AG09319 (cell line): ENCODE results near the gene CTBP1.

Source experiments
- DNase-seq: peaks from one replicate; pipeline ENCODE4 v3.0.0-alpha.2; 2010; ENCODE audit warnings: low read depth; ENCODE audit errors: extremely low read depth
- CTCF ChIP-seq: IDR thresholded peaks from 2 replicates; pipeline ENCODE4 v1.5.1; 2011; ENCODE audit warnings: low read depth, mild to moderate bottlenecking, inconsistent platforms, low read length, moderate library complexity

Gene CTBP1

DNA sequence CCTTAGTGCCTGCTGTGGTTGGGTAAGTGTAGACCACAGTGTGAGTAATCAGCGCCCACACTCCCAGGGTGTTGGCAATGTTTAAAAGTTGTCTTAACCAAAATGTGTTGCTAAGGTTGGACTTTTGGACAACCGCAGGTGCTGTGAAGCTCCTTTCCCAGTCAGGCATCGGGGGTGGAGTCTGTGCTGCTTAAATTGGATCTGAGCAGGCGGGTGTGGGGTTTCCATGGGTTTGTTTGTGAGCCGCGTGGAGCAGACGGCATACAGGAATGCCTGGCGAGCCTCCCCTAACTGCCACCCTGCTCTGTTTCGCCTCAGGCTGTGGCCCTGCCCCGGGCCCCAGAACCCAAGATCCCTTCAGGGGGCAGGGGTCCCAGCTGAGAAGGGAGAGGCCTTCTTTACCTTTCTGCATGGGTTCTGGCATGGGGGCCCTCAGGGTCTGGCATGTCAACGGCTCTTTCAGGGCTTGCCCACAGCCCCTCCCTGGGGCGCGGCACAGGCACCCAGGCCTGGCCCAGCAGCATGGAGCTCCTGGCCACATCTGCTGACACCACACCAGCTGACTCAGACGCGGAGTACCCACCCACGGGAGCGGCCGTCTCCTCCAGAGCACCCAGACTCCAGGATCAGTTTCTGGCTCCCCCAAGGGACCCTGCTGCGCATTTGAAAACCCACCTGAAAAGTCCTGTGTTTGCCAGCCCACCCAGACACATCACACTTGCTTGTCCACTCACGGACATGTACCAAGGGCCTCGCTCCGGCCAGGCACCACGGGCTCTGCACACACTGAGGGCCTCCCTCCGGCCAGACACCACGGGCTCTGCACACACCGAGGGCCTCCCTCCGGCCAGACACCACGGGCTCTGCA is 71.4 kb downstream of the CTBP1 start:
- DNase-seq: no peak
- no peak for TF ChIP-seq CTCF

DNA sequence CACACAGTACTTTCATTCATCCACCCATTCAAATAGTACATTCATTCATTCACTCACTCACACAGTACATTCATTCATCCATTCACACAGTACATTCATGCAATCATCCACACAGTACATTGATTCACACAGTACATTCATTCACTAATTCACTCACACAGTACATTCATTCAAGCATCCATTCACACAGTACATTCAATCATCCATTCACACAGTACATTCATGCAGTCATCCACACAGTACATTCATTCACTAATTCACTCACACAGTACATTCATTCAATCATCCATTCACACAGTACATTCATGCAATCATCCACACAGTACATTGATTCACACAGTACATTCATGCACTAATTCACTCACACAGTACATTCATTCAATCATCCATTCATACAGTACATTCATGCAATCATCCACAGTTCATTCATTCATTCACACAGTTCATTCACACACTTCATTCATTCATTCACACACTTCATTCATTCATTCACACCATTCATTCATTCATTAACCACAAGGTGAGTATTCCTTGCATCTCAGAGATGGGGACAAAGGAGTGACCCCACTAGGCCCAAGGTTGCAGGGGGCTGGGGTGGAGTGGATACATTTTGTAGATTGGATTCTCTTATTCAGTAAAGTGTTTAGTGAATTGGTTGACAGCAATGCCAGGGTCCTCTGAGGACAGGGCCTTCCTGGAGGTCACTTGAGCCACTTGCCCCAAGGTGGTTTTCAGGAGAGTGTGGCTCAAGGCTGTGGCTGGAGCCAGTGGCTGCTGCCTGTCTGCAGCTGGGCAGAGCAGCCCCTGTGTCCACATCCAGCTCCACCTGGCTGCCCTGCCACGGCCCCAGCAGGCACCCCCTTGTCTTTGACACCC is 72.3 kb downstream of the CTBP1 start:
- no peak for DNase-seq
- TF ChIP-seq CTCF: no peak

DNA sequence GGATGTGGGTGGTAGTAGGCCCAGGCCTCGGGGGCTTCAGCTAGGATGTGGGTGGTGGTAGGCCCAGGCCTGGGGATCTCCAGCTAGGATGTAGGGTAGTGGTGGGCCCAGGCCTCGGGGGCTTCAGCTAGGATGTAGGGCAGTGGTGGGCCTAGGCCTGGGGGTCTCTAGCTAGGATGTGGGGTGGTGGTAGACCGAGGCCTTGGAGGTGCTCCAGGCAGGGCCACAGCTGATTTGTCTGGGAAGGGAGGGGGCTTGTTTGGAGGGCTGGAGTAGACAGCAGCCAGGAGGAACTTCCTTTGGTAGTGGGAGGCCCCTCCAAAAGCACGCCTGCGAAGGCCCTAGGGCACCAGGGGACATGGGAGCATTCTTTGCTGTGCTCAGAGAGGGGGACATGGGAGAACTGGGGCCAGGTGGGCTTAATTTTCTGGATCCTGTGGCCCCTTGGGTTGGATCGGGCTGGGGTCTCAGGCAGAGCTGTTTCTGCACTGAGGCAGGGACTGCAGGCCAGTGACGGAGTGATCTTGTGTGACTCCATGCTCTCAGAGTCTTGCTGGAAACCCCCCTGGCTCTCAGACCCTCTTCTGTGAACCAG is 73.2 kb downstream of the CTBP1 start:
- no peak for TF ChIP-seq CTCF
- no peak for DNase-seq

GRCh38 chr4:1174941-1175634 is 73.8 kb downstream of the CTBP1 start:
- DNase-seq: no peak
- no peak for TF ChIP-seq CTCF

DNA sequence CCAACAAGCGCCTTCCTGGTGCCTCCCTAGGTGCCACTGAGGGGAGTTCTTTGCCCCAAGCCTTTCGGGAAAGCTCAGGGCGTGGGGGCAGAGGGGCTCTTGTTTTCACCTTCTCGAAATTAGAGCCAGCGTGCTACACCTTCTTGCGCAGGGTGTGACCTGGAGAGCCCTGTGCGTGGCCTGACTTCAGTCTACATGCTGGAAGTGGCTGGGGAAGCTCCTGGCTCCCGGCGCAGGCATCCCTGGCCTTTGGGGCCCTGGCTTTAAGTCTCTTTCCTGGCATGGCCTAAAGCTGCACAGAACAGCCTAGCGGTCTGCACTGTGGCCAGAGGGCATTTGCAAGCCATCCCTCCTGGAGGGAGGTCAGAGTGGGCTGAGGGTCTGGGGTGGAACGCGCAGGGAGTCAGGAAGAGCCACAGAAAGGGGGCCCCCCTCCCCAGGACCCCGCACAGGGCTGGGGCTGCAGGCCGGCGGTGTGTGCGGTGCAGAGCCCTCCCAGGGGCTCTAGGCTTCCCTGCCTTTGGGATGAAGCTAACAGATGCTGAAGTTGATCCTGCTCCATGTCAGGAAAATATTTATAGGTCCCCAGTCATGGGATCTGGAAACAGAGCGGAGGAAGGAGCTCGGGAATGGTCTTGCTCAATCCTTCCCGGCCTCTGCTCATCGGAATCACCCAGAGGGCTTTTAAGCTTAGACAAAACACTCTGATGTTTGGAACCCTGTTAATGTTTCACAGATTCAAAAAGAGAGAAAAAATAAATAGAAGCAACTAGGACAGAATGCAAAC is 75.8 kb downstream of the CTBP1 start:
- no peak for TF ChIP-seq CTCF
- DNase-seq: peak; percentile 59

DNA sequence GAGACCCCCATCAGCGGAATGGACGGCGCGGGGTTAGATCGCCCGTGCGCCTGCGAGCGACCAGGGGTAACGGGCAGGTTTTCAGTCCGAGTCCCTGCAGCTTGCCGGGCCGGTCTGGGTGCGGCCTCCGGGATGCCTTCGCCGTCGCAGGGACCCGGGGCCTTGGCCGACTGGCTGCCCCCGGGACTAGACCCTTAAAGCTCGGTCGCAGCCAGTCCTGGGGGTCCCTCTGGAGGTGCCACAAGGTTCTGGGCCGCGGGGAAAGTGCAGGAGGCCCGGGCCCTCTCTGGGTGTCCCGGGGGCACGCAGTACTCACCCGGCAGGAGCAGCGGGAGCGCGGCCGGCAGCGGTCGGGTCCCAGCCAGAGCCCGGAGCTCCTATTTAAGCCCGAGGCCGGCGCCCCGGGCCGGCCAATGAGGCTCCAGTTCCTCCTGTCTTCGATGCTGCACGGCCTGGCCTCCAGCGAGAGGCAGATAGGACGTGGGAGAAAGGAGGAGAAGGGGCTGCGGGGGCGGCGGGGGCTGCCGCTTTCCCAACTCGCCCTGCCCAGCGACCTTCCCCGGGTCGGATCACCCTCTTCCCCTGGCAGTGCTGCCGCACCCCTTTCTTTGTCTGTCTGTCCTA is 76.6 kb downstream of the CTBP1 start, which contains the start of gene SPON2:
Gene SPON2 (minus strand): TSS at position 356 of the 624 bp plus-strand sequence.
- no peak for DNase-seq
- TF ChIP-seq CTCF: no peak
